Measurements from ENCODE around the gene PCYT1B.

The PCYT1B gene

DNA sequence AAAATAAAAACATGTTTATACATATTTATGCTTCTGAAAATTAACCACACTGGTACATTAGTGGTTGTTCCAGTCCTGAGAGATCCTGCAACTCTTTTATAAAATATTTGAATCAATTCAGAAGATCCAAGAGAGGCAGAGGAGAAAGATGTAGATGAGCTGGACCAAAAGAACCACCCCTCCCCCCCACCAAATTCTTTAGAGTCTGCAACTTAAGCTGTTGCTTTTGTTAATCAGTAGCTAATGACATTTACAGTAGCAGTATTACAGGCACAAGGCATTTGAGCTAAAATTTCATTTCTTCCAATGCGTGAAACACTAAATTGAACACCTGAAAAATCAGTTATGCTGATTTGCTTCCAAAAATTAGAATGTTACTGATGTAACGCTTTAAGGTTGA is 120.5 kb downstream of the PCYT1B start:
- DNase-seq (ENCODE audit: low spot score) (no peak), FAIRE-seq (no peak)

DNA sequence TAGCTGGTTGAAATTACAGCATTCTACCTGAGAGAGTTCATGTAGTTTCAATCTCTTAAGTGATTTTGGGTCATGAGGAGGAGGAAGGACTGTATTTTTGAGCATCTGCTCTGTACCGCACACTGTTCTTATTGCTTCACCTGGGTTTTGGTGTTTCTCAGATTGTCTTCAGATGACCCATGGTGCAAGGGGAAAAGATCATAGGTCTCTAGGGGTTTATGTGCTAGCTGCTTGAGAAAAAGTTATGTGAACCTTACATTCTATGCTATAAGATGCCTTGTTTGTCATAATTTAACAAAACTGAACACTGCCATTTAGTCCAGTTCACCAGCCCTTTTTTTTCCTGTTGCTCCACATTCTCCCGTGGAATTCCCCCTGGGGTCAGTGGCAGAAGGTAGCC is 121.7 kb downstream of the PCYT1B start:
- DNase-seq (ENCODE audit: low spot score) (no peak), FAIRE-seq (no peak)

DNA sequence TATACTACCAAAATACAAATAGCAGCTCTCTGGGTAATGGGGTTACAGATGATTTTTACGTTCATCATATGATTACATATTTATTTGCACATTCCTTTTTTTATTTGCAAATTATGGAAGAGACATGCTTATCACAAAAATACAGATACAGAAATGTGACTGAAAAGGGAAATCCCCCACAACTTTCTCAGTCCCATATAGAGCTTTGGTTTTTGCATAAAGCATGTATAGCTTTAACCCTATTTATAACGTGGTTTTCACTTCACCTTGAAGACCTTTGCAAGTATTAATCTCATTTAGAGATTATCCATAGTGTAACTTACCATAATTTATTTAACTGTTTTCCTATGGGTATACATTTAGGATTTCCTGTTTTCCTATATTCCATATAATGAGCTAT is 126.7 kb downstream of the PCYT1B start:
- FAIRE-seq = no peak
- no peak for DNase-seq (ENCODE audit: low spot score)

DNA sequence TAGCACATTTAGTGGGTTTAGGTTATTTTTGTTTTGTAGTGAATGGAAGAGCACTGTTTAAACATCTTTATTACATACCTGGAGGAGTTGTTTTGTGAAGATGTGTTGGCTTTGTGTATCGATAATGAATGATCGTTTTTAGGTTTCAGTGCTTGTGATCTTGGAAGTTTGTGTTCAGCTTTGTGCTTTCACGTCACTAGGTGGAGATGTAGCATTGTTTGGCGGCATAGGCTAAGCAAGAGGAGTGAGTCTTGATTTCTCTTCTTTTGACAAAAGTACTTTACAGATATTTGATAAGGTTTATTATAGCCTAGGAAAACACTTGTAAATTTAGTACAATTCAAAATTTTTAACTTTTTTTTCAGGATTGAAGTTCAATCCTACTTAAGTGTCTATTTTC is 131.7 kb downstream of the PCYT1B start:
- FAIRE-seq (no peak), DNase-seq (ENCODE audit: low spot score) (no peak)

DNA sequence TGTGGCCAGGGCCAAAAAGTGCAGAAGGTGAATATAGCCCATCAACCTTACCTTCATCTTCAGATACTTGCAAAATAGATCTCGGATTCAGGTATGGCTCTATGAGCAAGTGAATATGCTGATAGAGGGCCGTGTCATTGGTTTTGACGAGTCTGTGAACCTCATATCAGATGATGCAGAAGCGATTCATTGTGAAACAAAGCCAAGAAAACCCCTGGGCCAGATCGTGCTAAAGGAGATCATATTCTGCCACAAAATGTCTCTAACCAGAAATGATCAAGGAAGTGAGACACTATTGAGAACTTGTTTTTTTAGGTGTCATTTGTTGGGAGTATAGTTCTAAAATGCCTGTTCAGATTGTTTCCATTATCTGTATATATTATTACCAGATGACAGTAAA is 133.7 kb downstream of the PCYT1B start:
- FAIRE-seq (no peak), DNase-seq (ENCODE audit: low spot score) (no peak)

DNA sequence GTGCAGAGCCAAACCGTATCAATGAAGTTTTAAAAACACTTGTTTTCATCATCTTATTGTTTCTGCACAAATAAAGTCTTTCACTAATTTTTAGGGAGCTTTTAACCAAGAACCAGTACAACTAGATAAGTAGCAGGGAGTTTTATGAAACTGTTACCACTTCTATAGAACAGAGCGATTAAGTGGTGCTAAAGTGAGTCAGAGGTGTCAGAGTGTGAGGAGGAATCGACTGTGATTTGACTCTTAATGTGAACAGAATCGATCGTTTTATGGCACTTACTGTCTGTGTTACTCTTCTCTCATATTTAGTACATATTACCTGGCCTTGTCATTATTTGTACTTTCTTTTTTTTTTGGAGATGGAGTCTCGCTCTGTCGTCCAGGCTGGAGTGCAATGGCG is 138.8 kb downstream of the PCYT1B start:
- DNase-seq (ENCODE audit: low spot score) (no peak), FAIRE-seq (no peak)

All from urothelium cell line (cell line).